GM21528 (cell line): Measurements from ENCODE around the gene INHBB.

Experiments
- ATAC-seq: cut with Tn5 transposase; IDR thresholded peaks from one replicate; pipeline ENCODE4 v1.9.1; 2021; ENCODE audit warnings: mild to moderate bottlenecking, moderate library complexity; ENCODE audit not compliant: unreplicated experiment, low FRiP score

Gene INHBB

GRCh38 chr2:120393456-120393855 lies 47.5 kb downstream of the INHBB start:
- ATAC-seq = no peak

- no peak for ATAC-seq
Observed at GRCh38 chr2:120394764-120395163, 48.8 kb downstream of the INHBB start.

GRCh38 chr2:120395221-120396012 lies 49.5 kb downstream of the INHBB start:
- no peak for ATAC-seq

GRCh38 chr2:120396013-120396860 lies 50.3 kb downstream of the INHBB start:
- no peak for ATAC-seq

- no peak for ATAC-seq
Observed at GRCh38 chr2:120396861-120397811, 51.2 kb downstream of the INHBB start.

GRCh38 chr2:120398051-120398995 lies 52.4 kb downstream of the INHBB start:
- ATAC-seq = no peak

- no peak for ATAC-seq
Observed at GRCh38 chr2:120398996-120399888, 53.3 kb downstream of the INHBB start.

- no peak for ATAC-seq
Observed at GRCh38 chr2:120399889-120400240, 53.9 kb downstream of the INHBB start.

GRCh38 chr2:120400551-120400950 lies 54.6 kb downstream of the INHBB start:
- no peak for ATAC-seq
